Psoas muscle (tissue), 8 donors: ENCODE results near the gene RFWD3. TPM values are rescaled to one million over a fixed set of nuclear protein-coding genes. Genes with fewer than 3 reads are reported as not detected.

Experiments
- ATAC-seq, 4 donors: fragments of 200-7000 bp; cut with Tn5 transposase; one replicate each; pipeline ENCODE4 v1.9.1; 2020; ENCODE audit warnings: moderate library complexity in 3 of 4, mild to moderate bottlenecking in 2 of 4
- DNase-seq, 2 donors: peaks; one replicate each; pipeline ENCODE4 v3.0.0-alpha.2; 2020
- H3K27ac ChIP-seq: fragments of 200-600 bp; one replicate; pipeline ENCODE4 v1.8.0; 2022
- H3K27me3 ChIP-seq, 3 donors: fragments of 200-600 bp in 1 of 3; one replicate each; pipeline versions ENCODE4 v1.6.1 to v1.8.0; 2013 to 2022; ENCODE audit warnings: low read length in 2 of 3, mild to moderate bottlenecking in 2 of 3, moderate library complexity in 1 of 3; ENCODE audit not compliant: insufficient read depth in 3 of 3
- H3K36me3 ChIP-seq, 2 donors: fragments of 200-600 bp in 1 of 2; one replicate each; pipeline versions ENCODE4 v1.6.1 to v1.8.0; 2013 to 2022; ENCODE audit warnings: low read depth in 1 of 2, mild to moderate bottlenecking in 1 of 2, moderate library complexity in 1 of 2; ENCODE audit not compliant: insufficient read depth in 1 of 2
- H3K4me1 ChIP-seq: fragments of 200-600 bp; one replicate; pipeline ENCODE4 v1.8.0; 2022
- H3K4me3 ChIP-seq: fragments of 200-600 bp; one replicate; pipeline ENCODE4 v1.8.0; 2022; ENCODE audit warnings: mild to moderate bottlenecking
- H3K9me3 ChIP-seq: fragments of 200-600 bp; one replicate; pipeline ENCODE4 v1.8.0; 2022
- WGBS, 3 donors: extraction: QIAGEN DNeasy Blood & Tissue Kit; methylation state at CpG; one replicate each; pipeline versions ENCODE4 v1.1.6 to v1.1.7; 2013; 5-methylcytosine and 5-hydroxymethylcytosine counted together
- intact Hi-C, 2 donors: fragments of 100-400 bp; cut with DNase I; formaldehyde crosslinking; loops; one replicate each; pipeline versions ENCODE4 v1.11.0 to v1.14.2; 2022
- polyA plus RNA-seq, 3 donors: library from polyadenylated mRNA; stranded (reverse); fragments of 200-250 nt; gene quantifications; one replicate each; pipeline ENCODE4 v1.2.3, GENCODE V29; 2013
- total RNA-seq, 4 donors: library from RNA; stranded (reverse); fragmentation: NEBNext Ultra II Directional in 2 of 4; extraction: Animal tissue kit (Norgen Biotek cat#: 25700) in 2 of 4; gene quantifications; one replicate each; pipeline versions ENCODE4 v1.2.1 to v1.2.4, GENCODE V29; 2021 to 2023
- TF ChIP-seq, protein P1 (sequence below): fragments of 200-600 bp; IDR thresholded peaks from one replicate; pipeline ENCODE4 v1.8.0; 2022; ENCODE audit warnings: antibody characterized with exemption
- donor health status: healthy with polysubstance abuse.
- donor health status: DM: no; HTN: no; CAD: no; lungs with moderate emphysema.
- donor health status: Bipolar disorder and iron deficiency.
- donor health status: healthy.
- donor health status: DM: yes; HTN: yes; CAD: no.
- donor health status: DM: no; HTN: no; CAD: no.
- donor health status: DM: no; HTN: no; CAD: no.
- donor health status: DM: yes; HTN: yes; CAD: no.

RFWD3 gene
- total and polyA plus RNA-seq, 7 donors: 2.6 to 8.2 (median 4.0) TPM

DNA sequence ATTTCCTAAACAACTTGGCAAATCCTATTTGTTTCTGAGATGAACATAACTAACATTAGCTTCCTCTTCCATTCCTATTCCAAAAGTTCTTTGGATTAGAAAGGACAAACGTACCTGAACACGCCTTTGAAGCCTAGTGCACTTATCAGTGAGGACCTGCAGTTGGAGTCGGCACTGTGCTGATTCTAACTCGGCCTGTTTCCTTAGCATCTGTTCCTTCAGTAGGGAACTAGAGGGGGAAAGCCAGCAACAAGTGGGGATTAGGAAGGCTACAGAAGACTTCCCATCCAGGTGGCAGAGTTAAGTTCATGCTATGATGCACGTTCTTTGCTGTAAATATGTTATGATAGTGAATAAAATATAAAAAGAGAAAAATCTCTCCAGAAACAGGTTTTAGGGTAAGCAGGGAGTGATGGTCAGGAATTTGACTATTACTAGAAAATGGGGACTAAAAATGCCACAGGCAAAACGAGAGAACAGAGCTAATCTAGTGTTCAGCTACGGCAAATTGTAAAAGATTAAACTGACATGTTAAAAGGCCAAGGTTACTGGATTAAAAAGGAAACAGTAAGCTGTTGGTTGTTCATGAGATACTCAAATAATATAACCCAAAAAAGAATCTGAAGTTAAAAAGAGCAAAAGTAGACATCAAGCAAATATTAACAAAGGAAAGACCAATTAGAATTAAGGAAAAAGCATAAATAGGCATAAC, 28.8 kb downstream of the RFWD3 start:
- TF ChIP-seq, protein P1, sequence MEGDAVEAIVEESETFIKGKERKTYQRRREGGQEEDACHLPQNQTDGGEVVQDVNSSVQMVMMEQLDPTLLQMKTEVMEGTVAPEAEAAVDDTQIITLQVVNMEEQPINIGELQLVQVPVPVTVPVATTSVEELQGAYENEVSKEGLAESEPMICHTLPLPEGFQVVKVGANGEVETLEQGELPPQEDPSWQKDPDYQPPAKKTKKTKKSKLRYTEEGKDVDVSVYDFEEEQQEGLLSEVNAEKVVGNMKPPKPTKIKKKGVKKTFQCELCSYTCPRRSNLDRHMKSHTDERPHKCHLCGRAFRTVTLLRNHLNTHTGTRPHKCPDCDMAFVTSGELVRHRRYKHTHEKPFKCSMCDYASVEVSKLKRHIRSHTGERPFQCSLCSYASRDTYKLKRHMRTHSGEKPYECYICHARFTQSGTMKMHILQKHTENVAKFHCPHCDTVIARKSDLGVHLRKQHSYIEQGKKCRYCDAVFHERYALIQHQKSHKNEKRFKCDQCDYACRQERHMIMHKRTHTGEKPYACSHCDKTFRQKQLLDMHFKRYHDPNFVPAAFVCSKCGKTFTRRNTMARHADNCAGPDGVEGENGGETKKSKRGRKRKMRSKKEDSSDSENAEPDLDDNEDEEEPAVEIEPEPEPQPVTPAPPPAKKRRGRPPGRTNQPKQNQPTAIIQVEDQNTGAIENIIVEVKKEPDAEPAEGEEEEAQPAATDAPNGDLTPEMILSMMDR: no peak
- no peaks in the 10 kb centered on the region for H3K4me1 ChIP-seq
- DNase-seq (no peak), ATAC-seq (no peak)
- no peak overlapping the region for H3K27ac ChIP-seq
- H3K27me3 ChIP-seq: no peaks in the 10 kb centered on the region
- peaks cover 2 to 83% of the 10 kb centered on the region in 2 donors for H3K36me3 ChIP-seq
- H3K9me3 ChIP-seq: no peaks in the 10 kb centered on the region
- intact Hi-C loops: no loop called here
- WGBS, 3 donors: 80 to 89% (median 84%) methylated on average over 7 of the region's 7 CpGs
- no peak overlapping the region for H3K4me3 ChIP-seq

- Histone ChIP-seq H3K4me1 (no peaks in the 10 kb centered on the region), H3K9me3 (no peaks in the 10 kb centered on the region), H3K36me3 (peaks cover 2 to 93% of the 10 kb centered on the region in 2 donors), H3K4me3 (no peak overlapping the region), H3K27me3 (no peaks in the 10 kb centered on the region), H3K27ac (no peak overlapping the region)
- TF ChIP-seq, protein P1: no peak
- ATAC-seq: no peak
- WGBS, 3 donors: 76 to 87% (median 78%) methylated on average over 5 of the region's 5 CpGs
- no peak for DNase-seq
- intact Hi-C loops: no loop called here
Measured at GRCh38 chr16:74635303-74635702, 31.4 kb downstream of the RFWD3 start.

GRCh38 chr16:74633686-74634085, 33.0 kb downstream of the RFWD3 start:
- TF ChIP-seq, protein P1: no peak
- whole genome bisulfite sequencing, 3 donors: 83 to 89% (median 87%) methylated on average over 7 of the region's 7 CpGs
- intact Hi-C loops: no loop called here
- Histone ChIP-seq H3K4me1 (no peaks in the 10 kb centered on the region), H3K36me3 (peaks cover 2 to 94% of the 10 kb centered on the region in 2 donors), H3K4me3 (no peak overlapping the region), H3K27ac (no peak overlapping the region), H3K9me3 (no peaks in the 10 kb centered on the region), H3K27me3 (no peaks in the 10 kb centered on the region)
- ATAC-seq (no peak), DNase-seq (no peak)

GRCh38 chr16:74627506-74628220, 39.0 kb downstream of the RFWD3 start:
- H3K4me1 ChIP-seq: no peaks in the 10 kb centered on the region
- peak in 1 of 4 donors; percentile 21 for ATAC-seq
- TF ChIP-seq, protein P1: no peak
- no peaks in the 10 kb centered on the region for H3K9me3 ChIP-seq
- no peak overlapping the region for H3K27ac ChIP-seq
- H3K27me3 ChIP-seq: no peaks in the 10 kb centered on the region
- intact Hi-C loops: no loop called here
- no peak overlapping the region for H3K4me3 ChIP-seq
- 67 to 81% (median 76%) methylated on average over 6 of the region's 6 CpGs for WGBS, 3 donors
- DNase-seq: no peak
- H3K36me3 ChIP-seq: peaks cover 4 to 97% of the 10 kb centered on the region in 2 donors
